WI38 (cell line): ENCODE measurements around the gene DAPK3.
"Not testable (repeated sequence)": the region's sequence is repeated elsewhere in the genome, so short reads cannot be mapped to it uniquely, and the experiment has no call there.

ENCODE experiments used
- H3K4me3 ChIP-seq: 2 replicates; pipeline ENCODE4 v1.5.1; 2011; ENCODE audit warnings: low read depth, mild to moderate bottlenecking, control low read depth, low read length
- CTCF ChIP-seq: IDR thresholded peaks from 2 replicates; pipeline ENCODE4 v1.5.1; 2012; ENCODE audit warnings: low read depth, mild to moderate bottlenecking, control low read depth, low read length

The DAPK3 gene

GRCh38 chr19:3961007-3961406 is 9.9 kb downstream of the DAPK3 start:
- H3K4me3 ChIP-seq: no peak overlapping the region
- no peak for TF ChIP-seq CTCF

- TF ChIP-seq CTCF: no peak
- no peak overlapping the region for H3K4me3 ChIP-seq
These were observed 11.2 kb downstream of the DAPK3 start for GRCh38 chr19:3959766-3960131.

DNA sequence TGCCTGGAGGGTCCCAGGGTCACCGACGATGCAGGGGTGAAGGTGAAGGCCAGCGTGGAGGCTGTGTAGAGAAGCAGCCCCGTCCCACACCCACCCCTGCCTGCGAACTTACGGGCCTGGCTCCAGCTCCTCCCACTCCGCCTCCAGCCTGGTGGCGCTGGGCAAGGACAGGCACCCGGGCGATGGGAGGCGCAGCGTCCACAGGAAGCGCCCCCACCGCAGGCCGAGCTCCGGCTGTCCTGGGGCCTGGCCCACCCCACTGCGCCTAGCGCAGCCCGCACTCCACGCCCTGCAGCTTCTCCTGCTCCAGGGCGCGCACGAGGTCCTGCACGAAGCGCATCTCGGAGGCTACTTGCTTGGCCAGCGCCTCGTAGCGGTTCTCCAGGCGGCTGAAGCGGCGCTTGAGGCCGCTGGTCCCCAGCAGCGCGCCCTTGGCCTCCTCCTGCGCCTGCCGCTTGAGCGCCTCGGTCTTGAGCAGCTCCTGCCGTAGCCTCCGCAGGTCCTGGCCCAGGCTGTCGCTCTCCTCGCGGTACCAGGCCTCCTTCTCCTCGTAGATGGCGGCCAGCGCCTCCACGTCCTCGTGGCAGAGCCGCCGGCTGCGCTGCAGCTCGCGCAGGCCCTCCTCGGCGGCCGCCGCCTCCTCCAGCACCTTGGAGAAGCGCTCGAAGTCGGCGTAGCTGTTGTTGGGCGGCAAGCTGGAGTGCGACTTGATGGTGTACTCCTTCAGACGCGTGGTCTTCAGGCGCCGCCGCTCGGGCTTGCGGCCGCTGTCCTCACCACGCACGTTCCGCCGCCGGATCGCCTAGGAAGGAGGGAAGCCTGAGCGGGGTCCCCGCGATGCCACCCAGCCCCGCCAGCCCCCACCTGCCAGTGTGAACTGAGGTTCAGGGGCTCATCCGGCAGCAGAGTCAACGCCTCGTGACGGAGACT is 11.8 kb downstream of the DAPK3 start:
- no peak overlapping the region for H3K4me3 ChIP-seq
- TF ChIP-seq CTCF: no peak

- no peak for TF ChIP-seq CTCF
- no peak overlapping the region for H3K4me3 ChIP-seq
These were observed 15.2 kb downstream of the DAPK3 start for GRCh38 chr19:3955688-3956087.

- not testable (repeated sequence) for H3K4me3 ChIP-seq
These were observed 15.6 kb downstream of the DAPK3 start for GRCh38 chr19:3955276-3955675.

- H3K4me3 ChIP-seq: no peak overlapping the region
- no peak for TF ChIP-seq CTCF
These were observed 16.8 kb downstream of the DAPK3 start for GRCh38 chr19:3954107-3954506.

DNA sequence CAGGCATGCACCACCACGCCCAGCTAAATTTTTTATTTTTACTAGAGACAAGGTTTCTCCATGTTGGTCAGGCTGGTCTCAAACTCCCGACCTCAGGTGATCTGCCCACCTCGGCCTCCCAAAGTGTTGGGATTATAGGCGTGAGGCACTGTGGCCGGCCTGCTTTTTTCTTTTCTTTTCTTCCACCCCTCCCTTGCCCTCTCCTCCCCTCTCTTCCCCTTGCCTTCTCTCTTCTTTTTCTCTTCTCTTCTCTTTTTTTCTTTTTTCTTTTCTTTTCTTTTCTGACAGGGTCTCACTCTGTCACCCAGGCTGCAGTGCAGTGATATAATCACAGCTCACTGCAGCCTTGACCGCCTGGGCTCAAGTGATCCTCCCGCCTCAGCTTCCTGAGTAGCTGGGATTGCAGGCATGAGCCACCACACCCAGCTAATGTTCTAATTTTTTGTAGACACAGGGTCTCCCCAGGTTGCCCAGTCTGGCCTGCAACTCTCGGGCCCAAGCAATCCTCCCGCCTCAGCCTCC is 18.1 kb downstream of the DAPK3 start:
- H3K4me3 ChIP-seq: not testable (repeated sequence)

DNA sequence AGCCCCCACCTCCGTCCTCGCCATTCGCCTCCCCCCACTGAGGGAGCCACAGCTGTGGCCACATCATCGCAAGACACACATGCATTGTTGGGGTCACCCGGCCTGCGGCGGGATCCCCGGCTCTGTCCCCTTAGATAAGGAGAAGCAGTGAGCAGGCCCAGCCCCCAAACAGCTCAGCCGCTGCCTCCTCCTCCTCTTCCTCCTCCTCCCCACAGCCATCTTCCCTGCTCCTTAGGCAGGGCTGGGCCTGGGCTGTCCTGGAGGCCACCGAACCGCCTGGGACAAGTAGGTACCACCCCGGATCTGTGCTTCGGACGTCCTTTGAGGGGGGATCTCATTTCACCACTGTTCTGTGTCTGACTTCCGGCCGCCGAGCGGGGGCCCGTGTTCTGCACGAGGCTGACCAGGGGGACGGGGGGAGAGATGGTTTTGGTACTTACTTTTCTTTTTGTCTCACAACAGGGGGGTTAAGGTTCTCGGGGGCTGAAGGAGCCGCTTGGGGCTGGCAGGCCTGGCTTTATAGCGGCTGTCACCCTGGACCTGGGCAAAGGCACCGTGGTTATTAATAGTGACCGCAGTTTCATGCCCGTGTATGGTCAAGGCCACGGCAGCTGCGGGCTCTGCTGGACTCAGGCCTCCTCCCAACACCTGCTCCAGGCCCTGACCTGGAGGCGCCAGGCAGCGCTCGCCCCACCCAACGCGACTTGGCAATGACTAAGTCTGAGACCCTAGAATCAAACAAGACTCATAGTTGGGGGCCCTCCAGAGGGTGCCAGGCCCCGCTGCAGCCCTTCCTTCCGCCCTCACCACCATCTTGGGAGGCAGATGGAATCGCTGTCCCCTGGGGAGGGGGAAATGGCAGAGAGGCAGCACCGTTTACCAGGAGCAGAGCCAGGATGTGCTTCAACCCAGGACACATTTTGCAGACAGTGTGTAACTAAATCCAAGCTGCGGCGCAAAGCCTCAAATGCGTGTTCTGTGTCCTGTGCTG is 19.7 kb downstream of the DAPK3 start:
- TF ChIP-seq CTCF: no peak

More for the DNA sequence above, 19.7 kb downstream of the DAPK3 start:
- no peak overlapping the region for H3K4me3 ChIP-seq
